Measurements from ENCODE around the gene STK10.
"Not testable (repeated sequence)": the region's sequence is repeated elsewhere in the genome, so short reads cannot be mapped to it uniquely, and the experiment has no call there.

- not testable (repeated sequence) for TF ChIP-seq POLR2AphosphoS5 (IDR thresholded peaks at IDR 0.05; ENCODE audit: low read depth); EZH2phosphoT487 (IDR thresholded peaks at IDR 0.05; ENCODE audit: unreplicated experiment); CTCF (conservative IDR thresholded peaks at IDR 0.05; ENCODE audit: low read depth in 2 of 2); EZH2 (IDR thresholded peaks at IDR 0.05; ENCODE audit: low read depth, unreplicated experiment); ETS1 (IDR thresholded peaks at IDR 0.05); REST (IDR thresholded peaks at IDR 0.05; ENCODE audit: unreplicated experiment); JUNB (IDR thresholded peaks at IDR 0.05; ENCODE audit: unreplicated experiment); CREB1 (CRISPR knock-in tag; IDR thresholded peaks at IDR 0.05; ENCODE audit: low read depth); NANOG (IDR thresholded peaks at IDR 0.05; ENCODE audit: borderline replicate concordance); ZNF331 (CRISPR knock-in tag; IDR thresholded peaks at IDR 0.05; ENCODE audit: low read depth)
Observed at GRCh38 chr5:172155101-172155500, 32.9 kb downstream of the STK10 start.
